ENCODE measurements around the gene MSN.

DNA sequence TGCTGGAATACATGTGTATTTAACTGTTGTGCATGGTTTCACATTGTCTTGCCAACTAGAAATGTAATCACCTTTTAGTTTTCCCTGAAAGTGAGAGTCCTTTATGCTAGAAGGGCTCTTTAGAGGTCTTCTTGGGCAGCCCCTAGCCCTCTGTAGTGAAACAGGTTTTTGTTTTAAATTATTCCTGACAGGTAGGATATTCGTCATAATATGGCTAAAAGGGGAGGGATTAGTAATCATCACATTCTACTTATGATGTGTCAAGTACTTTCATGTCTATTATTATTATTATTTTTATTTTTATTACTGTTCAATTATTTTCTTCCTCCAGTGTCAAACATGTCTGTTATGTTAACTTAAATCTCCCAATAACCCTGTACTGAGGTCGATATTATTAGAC is 35.5 kb downstream of the MSN start:
- TF ChIP-seq POLR2A (IDR thresholded peaks at IDR 0.05; ENCODE audit: low read depth, low read length): no peak
- TF ChIP-seq PAX5 (IDR thresholded peaks at IDR 0.05; ENCODE audit: insufficient read depth, low read length, severe bottlenecking): no peak
- no peak for TF ChIP-seq POLR2AphosphoS5 (IDR thresholded peaks at IDR 0.05; ENCODE audit: low read depth, low read length)
- no peak for TF ChIP-seq TAF1 (IDR thresholded peaks at IDR 0.05; ENCODE audit: low read depth, low read length)
- TF ChIP-seq SPI1 (IDR thresholded peaks at IDR 0.05; ENCODE audit: low read depth, low read length): no peak
